GM18520 (cell line): ENCODE results near the gene SUCLA2.

Source experiments
- ATAC-seq: cut with Tn5 transposase; IDR thresholded peaks from one replicate; pipeline ENCODE4 v1.9.1; 2021; ENCODE audit not compliant: unreplicated experiment

Gene SUCLA2

DNA sequence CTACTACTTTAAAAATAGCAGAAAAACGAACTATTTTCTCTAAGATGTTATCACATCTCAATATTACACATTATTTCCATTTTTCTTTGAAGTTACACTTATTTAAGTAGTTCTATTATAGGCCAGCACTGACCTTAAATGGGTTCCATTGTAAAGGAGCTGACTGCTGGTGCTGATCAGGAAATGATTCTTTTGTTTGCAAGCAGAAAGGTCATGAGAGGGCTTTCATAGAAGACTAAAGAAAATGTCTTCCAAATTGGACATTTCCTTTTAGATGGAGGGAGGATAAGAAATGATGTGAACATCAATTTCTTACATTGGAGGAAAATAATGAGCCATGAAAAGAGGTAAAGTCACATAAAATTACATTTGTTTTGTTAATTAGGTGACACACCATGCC lies 96.2 kb downstream of the SUCLA2 start:
- no peak for ATAC-seq

DNA sequence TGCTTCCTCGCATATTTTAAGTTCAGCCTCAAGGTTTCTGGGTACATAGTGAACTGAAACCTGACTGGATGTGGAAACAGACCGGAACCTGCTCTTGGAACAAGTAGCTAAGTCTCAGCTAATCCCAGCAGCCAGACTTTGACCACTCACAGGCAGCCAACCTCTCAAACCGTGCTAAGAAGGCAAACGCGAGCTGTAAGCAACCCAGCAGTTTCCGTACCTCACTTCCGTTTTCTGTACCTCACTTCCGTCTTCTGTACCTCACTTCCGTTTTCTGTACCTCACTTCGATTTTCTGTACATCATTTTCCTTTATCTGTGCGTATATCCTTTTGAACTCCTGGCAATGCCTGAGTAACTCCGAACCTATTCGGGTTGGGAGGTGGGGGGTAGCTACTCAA lies 96.8 kb downstream of the SUCLA2 start:
- no peak for ATAC-seq

DNA sequence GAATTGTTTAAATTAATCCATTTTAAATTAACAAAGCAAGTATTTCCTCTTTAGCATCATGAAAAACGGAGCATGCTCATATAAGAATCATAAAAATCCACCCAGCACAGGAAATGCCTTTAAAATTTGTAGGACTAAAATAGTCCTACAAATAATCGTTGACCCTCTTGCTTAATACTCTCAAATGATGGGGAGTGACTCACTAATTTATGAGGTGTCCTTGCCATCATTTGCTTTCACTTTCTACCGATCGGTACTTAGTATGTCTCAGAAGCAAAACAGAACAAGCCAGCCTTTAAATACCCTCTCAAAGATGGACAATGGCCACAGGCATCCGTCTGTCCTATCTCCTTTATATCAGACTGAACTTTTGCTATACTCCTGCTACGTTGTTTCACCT lies 97.2 kb downstream of the SUCLA2 start:
- no peak for ATAC-seq

DNA sequence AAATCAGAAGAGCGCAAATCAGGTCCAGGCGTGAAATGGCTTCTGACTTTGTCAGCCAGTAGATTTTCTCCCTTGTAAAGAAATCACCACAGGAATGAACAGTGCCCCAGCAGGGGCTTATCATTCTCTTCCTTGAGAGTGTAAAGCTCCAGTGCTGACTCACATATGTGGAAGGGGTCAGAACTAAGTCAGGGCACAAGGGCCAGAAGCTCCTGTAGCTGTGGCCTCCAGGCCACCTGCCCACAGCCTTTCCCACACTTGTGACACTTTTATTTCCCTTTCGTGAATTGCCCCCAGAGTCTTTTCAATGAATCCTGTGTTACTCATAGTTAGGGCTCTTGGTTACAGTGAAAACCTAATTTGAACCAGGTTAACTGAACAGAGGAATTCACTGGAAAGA lies 99.6 kb downstream of the SUCLA2 start:
- no peak for ATAC-seq

DNA sequence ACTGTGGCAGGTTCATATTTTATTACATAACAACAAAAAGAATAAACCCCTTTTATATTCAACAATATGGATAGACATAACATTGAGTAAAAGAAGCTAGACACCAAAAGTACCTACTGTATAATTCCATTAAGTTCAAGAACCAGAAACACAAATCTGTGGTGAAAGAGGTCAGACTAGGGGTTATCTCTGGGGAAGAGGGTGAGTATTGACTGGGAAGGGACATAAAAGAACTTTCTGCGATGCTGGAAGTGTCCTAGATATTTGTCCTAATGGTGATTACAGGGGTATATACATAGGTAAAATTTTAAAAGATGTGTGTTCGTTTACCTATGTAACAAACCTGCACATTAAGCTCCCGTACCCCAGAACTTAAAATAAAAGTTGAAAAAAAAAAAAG lies 103.0 kb downstream of the SUCLA2 start:
- no peak for ATAC-seq

DNA sequence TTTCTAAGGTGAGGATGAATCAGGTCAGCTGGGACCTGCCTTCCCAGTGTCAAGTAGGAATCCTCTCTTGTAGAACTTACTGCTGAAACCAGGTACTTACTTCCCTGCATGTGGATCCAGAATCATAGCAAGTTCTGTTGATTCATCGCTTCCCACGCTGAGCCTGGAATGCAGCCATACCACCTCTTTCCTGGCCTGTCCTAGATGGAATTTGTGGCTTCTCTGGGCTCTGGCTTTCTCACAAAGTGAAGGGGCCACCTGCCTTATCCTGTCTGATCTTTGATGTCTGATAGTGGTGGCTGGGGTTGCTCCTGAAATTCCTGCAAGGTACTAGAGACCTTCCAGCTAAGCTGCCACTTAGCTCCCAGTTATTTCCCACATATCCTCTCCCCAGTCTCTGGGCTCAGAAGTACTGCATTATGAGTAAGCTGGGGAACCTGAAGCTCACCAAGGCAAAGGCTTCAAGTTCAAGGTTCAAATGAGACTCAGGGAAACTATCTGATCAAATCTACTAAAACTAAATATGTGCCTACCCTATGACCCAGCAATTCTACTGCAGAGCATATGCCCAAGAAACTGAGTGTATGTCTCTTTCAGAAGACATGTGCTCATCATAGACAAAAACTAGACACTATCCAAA lies 103.5 kb downstream of the SUCLA2 start:
- no peak for ATAC-seq

DNA sequence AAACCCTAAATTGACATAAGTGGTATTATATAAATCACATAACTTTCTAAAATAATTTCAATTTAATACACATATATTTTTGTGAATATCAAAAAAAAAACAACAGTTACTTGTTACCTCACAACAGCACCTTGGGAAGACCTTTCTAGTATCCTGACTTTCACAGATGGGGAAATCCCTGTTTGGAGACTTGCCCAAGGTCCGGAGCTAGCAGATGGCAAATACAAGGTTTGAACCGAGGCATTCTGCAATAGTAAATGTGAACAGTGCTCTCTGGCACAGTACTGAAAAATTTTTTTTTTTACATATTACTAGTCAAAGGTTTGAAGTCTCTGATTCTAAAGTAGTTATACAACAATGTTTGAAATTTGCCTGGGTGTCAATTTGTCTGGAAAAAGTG lies 104.5 kb downstream of the SUCLA2 start:
- no peak for ATAC-seq

DNA sequence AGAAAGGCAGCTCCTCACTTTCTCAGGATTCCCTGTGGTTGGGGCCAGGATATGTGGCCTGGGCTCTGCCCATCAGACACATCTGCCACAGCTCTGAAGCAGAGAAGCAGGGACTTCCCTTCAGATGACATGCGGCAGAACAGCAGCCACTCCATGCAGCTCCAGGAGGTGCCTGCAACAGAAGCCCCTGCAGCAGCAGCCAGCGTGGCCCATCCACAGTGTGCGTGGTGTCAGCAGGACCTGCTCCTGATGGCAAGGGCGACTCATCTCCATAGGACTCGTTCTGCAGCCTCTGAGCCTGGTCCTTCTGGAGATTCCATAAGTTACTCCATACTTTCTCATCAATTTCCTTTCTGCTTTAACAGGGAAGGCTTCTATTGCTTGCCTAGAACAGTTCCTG lies 105.0 kb downstream of the SUCLA2 start:
- ATAC-seq = no peak

DNA sequence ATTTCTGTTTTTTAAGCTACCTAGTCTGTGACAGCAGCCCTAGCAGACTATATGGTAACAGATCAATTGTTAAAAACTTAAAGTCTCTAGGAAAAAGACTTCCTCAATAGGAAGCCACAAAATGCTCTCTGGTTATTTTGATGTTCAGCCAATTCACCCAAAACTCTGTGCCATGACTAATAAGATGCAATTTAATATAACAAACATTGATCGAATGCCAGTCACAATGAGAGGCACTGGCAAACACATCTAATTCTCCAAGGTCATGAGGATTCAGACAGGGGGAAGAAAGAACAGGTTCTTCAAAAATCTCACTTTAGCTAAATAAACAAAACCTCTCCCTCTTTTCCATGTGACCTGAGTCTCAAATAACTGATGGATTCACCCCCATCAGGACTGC lies 107.5 kb downstream of the SUCLA2 start:
- no peak for ATAC-seq
